Smooth muscle cell (in vitro differentiated cells): ENCODE data around the gene GNA14. TPM values are rescaled to one million over a fixed set of nuclear protein-coding genes. Genes with fewer than 3 reads are reported as not detected.
"Not testable (repeated sequence)": the region's sequence is repeated elsewhere in the genome, so short reads cannot be mapped to it uniquely, and the experiment has no call there.

Source experiments
- DNase-seq: peaks from one replicate; lab custom pipeline; 2025; ENCODE audit not compliant: unreplicated experiment; lab: John Stamatoyannopoulos, UW
- H2AFZ ChIP-seq: fragments of 200-600 bp; sonication (generic); 2 replicates; pipeline ENCODE4 v1.6.0; 2016; ENCODE audit warnings: antibody characterized with exemption, low read depth, mild to moderate bottlenecking
- H3F3A ChIP-seq: fragments of 200-600 bp; sonication (generic); 2 replicates; pipeline ENCODE4 v1.6.0; 2017; ENCODE audit warnings: antibody characterized with exemption, low read depth
- H3K27ac ChIP-seq: fragments of 200-600 bp; sonication (generic); 2 replicates; pipeline ENCODE4 v1.5.1; 2016; ENCODE audit warnings: low read depth, mild to moderate bottlenecking
- H3K27me3 ChIP-seq: fragments of 200-600 bp; sonication (generic); 2 replicates; pipeline ENCODE4 v1.6.1; 2016; ENCODE audit warnings: low read depth, mild to moderate bottlenecking
- H3K36me3 ChIP-seq: fragments of 200-600 bp; sonication (generic); 2 replicates; pipeline ENCODE4 v1.5.1; 2016; ENCODE audit warnings: low read depth
- H3K4me1 ChIP-seq: fragments of 200-600 bp; sonication (generic); 2 replicates; pipeline ENCODE4 v1.5.1; 2016; ENCODE audit warnings: low read depth
- H3K4me2 ChIP-seq: fragments of 200-600 bp; sonication (generic); 2 replicates; pipeline ENCODE4 v1.6.0; 2016; ENCODE audit warnings: mild to moderate bottlenecking
- H3K4me3 ChIP-seq: fragments of 200-600 bp; sonication (generic); 2 replicates; pipeline ENCODE4 v1.5.1; 2016; ENCODE audit warnings: mild to moderate bottlenecking
- H3K79me2 ChIP-seq: fragments of 200-600 bp; sonication (generic); 2 replicates; pipeline ENCODE4 v1.6.0; 2016; ENCODE audit warnings: low read depth, mild to moderate bottlenecking
- H3K9ac ChIP-seq: fragments of 200-600 bp; sonication (generic); 2 replicates; pipeline ENCODE4 v1.6.0; 2016; ENCODE audit warnings: low read depth
- H3K9me3 ChIP-seq: fragments of 200-600 bp; sonication (generic); replicated peaks from 2 replicates; pipeline ENCODE4 v1.5.1; 2016; ENCODE audit warnings: low read depth
- H4K20me1 ChIP-seq: fragments of 200-600 bp; sonication (generic); 2 replicates; pipeline ENCODE4 v1.6.0; 2016; ENCODE audit warnings: low read depth
- CTCF ChIP-seq: fragments of 200-600 bp; sonication (generic); IDR thresholded peaks from 2 replicates; pipeline ENCODE4 v1.5.1; 2017; ENCODE audit warnings: borderline replicate concordance, mild to moderate bottlenecking, antibody characterized with exemption; ENCODE audit not compliant: insufficient read depth, poor library complexity, severe bottlenecking
- WGBS: methylation state at CpG from one replicate; pipeline ENCODE4 v1.1.7; 2016; ENCODE audit warnings: low lambda C conversion rate; 5-methylcytosine and 5-hydroxymethylcytosine counted together
- polyA plus RNA-seq: library from polyadenylated mRNA; unstranded; fragments of >200 nt; fragmentation: Nextera tagmentation; extraction: Ambion mirVana; gene quantifications from 2 replicates; pipeline ENCODE4 v1.2.1, GENCODE V29; 2016
- total RNA-seq: library from RNA; depleted of rRNA; stranded (reverse); fragments of >200 nt; gene quantifications from 2 replicates; pipeline ENCODE4 v1.2.3, GENCODE V29; 2014

Gene GNA14
- total and polyA plus RNA-seq, 2 experiments from 2014 or later: 1.6 to 10.2 TPM

GRCh38 chr9:77418226-77418625 is 229.9 kb downstream of the GNA14 start:
- H3K9ac ChIP-seq: no peak overlapping the region

GRCh38 chr9:77417566-77417965 is 230.6 kb downstream of the GNA14 start:
- H3K79me2 ChIP-seq: no peaks in the 10 kb centered on the region
- no peaks in the 10 kb centered on the region for H3K27me3 ChIP-seq
- no peak overlapping the region for H3K4me3 ChIP-seq
- H3K9ac ChIP-seq: no peak overlapping the region
- peak overlapping the region; percentile 37 for H3K27ac ChIP-seq
- H2AFZ ChIP-seq: peak overlapping the region; percentile 18
- H3K4me1 ChIP-seq: no peaks in the 10 kb centered on the region
- no peak for TF ChIP-seq CTCF
- DNase-seq: no peak
- no peaks in the 10 kb centered on the region for H3K9me3 ChIP-seq
- H3F3A ChIP-seq: peaks cover 6% of the 10 kb centered on the region
- H3K36me3 ChIP-seq: no peaks in the 10 kb centered on the region
- WGBS: 25% methylated on average over 5 of the region's 5 CpGs
- H3K4me2 ChIP-seq: peak overlapping the region; percentile 11
- H4K20me1 ChIP-seq: no peaks in the 10 kb centered on the region

More at GRCh38 chr9:77418226-77418625, 229.9 kb downstream of the GNA14 start:
- DNase-seq: no peak
- no peaks in the 10 kb centered on the region for H3K9me3 ChIP-seq
- no peaks in the 10 kb centered on the region for H3K36me3 ChIP-seq
- H3K27me3 ChIP-seq: no peaks in the 10 kb centered on the region
- H3F3A ChIP-seq: peaks cover 6% of the 10 kb centered on the region
- no peak overlapping the region for H3K4me2 ChIP-seq
- H2AFZ ChIP-seq: no peak overlapping the region
- H4K20me1 ChIP-seq: no peaks in the 10 kb centered on the region
- H3K27ac ChIP-seq: peak overlapping the region; percentile 34
- no peak overlapping the region for H3K4me3 ChIP-seq
- H3K79me2 ChIP-seq: no peaks in the 10 kb centered on the region
- no peak for TF ChIP-seq CTCF
- H3K4me1 ChIP-seq: no peaks in the 10 kb centered on the region

DNA sequence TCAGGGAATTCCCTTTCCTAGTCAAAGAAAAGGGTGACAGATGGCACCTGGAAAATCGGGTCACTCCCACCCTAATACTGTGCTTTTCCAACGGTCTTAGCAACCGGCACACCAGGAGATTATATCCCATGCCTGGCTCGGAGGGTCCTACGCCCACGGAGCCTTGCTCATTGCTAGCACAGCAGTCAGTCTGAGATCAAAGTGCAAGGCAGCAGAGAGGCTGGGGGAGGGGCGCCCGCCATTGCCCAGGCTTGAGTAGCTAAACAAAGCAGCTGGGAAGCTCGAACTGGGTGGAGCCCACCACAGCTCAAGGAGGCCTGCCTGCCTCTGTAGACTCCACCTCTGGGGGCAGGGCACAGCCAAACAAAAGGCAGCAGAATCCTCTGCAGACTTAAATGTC is 239.6 kb downstream of the GNA14 start:
- H3F3A ChIP-seq, H2AFZ ChIP-seq, H3K4me2 ChIP-seq, H3K27me3 ChIP-seq, H3K4me1 ChIP-seq, H3K9ac ChIP-seq, H3K4me3 ChIP-seq, H3K9me3 ChIP-seq, H3K36me3 ChIP-seq, H3K27ac ChIP-seq, H3K79me2 ChIP-seq, DNase-seq, H4K20me1 ChIP-seq: not testable (repeated sequence)
- WGBS: 84% methylated on average over 9 of the region's 9 CpGs

- Histone ChIP-seq H3K79me2 (no peaks in the 10 kb centered on the region), H3K4me3 (no peak overlapping the region), H3K4me1 (no peaks in the 10 kb centered on the region), H3F3A (no peaks in the 10 kb centered on the region), H4K20me1 (no peaks in the 10 kb centered on the region), H3K9me3 (no peaks in the 10 kb centered on the region), H3K36me3 (peaks cover 4% of the 10 kb centered on the region), H3K27ac (no peak overlapping the region), H3K9ac (no peak overlapping the region), H2AFZ (no peak overlapping the region), H3K4me2 (no peak overlapping the region), H3K27me3 (no peaks in the 10 kb centered on the region)
- no peak for DNase-seq
- 91% methylated on average over 4 of the region's 4 CpGs for WGBS
- no peak for TF ChIP-seq CTCF
Measured at GRCh38 chr9:77403239-77403638, 244.9 kb downstream of the GNA14 start.
